Vagina (tissue), 2 donors: ENCODE results near the gene TMEM169.

Experiments
- POLR2A ChIP-seq, 2 donors: fragments of 450-650 bp; IDR thresholded peaks; one replicate each; pipeline ENCODE4 v1.6.1; 2017; ENCODE audit warnings: antibody characterized with exemption in 2 of 2, mild to moderate bottlenecking in 2 of 2, moderate library complexity in 2 of 2
- POLR2AphosphoS5 ChIP-seq, 2 donors: sonication (generic); formaldehyde crosslinking; IDR thresholded peaks; one replicate each; pipeline ENCODE4 v1.9.0; 2017; ENCODE audit warnings: antibody characterized with exemption in 2 of 2, mild to moderate bottlenecking in 2 of 2, low read depth in 1 of 2; ENCODE audit not compliant: insufficient read depth in 1 of 2
- TF ChIP-seq, protein P1 (sequence below), 3 experiments: fragments of 450-650 bp in 2 of 3; fragments of 200-600 bp in 1 of 3; sonication (generic) in 1 of 3; IDR thresholded peaks; one replicate each; pipeline ENCODE4 v1.5.1; 2017 to 2019; ENCODE audit warnings: antibody characterized with exemption in 3 of 3, mild to moderate bottlenecking in 2 of 3, moderate library complexity in 2 of 3

- no peak for TF ChIP-seq POLR2AphosphoS5 (IDR thresholded peaks at IDR 0.05; ENCODE audit: insufficient read depth in 1 of 2, low read depth in 1 of 2)
- TF ChIP-seq, protein P1, sequence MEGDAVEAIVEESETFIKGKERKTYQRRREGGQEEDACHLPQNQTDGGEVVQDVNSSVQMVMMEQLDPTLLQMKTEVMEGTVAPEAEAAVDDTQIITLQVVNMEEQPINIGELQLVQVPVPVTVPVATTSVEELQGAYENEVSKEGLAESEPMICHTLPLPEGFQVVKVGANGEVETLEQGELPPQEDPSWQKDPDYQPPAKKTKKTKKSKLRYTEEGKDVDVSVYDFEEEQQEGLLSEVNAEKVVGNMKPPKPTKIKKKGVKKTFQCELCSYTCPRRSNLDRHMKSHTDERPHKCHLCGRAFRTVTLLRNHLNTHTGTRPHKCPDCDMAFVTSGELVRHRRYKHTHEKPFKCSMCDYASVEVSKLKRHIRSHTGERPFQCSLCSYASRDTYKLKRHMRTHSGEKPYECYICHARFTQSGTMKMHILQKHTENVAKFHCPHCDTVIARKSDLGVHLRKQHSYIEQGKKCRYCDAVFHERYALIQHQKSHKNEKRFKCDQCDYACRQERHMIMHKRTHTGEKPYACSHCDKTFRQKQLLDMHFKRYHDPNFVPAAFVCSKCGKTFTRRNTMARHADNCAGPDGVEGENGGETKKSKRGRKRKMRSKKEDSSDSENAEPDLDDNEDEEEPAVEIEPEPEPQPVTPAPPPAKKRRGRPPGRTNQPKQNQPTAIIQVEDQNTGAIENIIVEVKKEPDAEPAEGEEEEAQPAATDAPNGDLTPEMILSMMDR (IDR thresholded peaks at IDR 0.05) = no peak
- no peak for TF ChIP-seq POLR2A (IDR thresholded peaks at IDR 0.05)
Observed at GRCh38 chr2:216094701-216095100, 13.0 kb downstream of the TMEM169 start.
